Hepatocyte (in vitro differentiated cells): Measurements from ENCODE around the gene TRIM6. TPM values are rescaled to one million over a fixed set of nuclear protein-coding genes. Genes with fewer than 3 reads are reported as not detected.

Source experiments
- DNase-seq: peaks from one replicate; pipeline ENCODE4 v3.0.0-alpha.2; 2016; ENCODE audit warnings: low spot score
- H2AFZ ChIP-seq: fragments of 200-600 bp; sonication (generic); 2 replicates; pipeline ENCODE4 v1.6.0; 2016; ENCODE audit warnings: antibody characterized with exemption, mild to moderate bottlenecking
- H3K27ac ChIP-seq: fragments of 200-600 bp; sonication (generic); 2 replicates; pipeline ENCODE4 v1.5.1; 2016; ENCODE audit warnings: mild to moderate bottlenecking
- H3K27me3 ChIP-seq: fragments of 200-600 bp; sonication (generic); 2 replicates; pipeline ENCODE4 v1.6.1; 2016
- H3K36me3 ChIP-seq: fragments of 200-600 bp; sonication (generic); replicated peaks from 2 replicates; pipeline ENCODE4 v1.5.1; 2016; ENCODE audit warnings: low read depth; ENCODE audit not compliant: insufficient read depth
- H3K4me1 ChIP-seq: fragments of 200-600 bp; sonication (generic); 2 replicates; pipeline ENCODE4 v1.5.1; 2016; ENCODE audit warnings: mild to moderate bottlenecking, moderate library complexity; ENCODE audit not compliant: insufficient read depth
- H3K4me2 ChIP-seq: fragments of 200-600 bp; sonication (generic); 2 replicates; pipeline ENCODE4 v1.6.0; 2016
- H3K4me3 ChIP-seq: fragments of 200-600 bp; sonication (generic); 2 replicates; pipeline ENCODE4 v1.5.1; 2016; ENCODE audit warnings: mild to moderate bottlenecking
- H3K79me2 ChIP-seq: fragments of 200-600 bp; sonication (generic); 2 replicates; pipeline ENCODE4 v1.6.0; 2017; ENCODE audit warnings: mild to moderate bottlenecking
- H3K9me2 ChIP-seq: fragments of 200-600 bp; sonication (generic); replicated peaks from 2 replicates; pipeline ENCODE4 v1.6.0; 2017; ENCODE audit warnings: mild to moderate bottlenecking; ENCODE audit not compliant: insufficient read depth
- H3K9me3 ChIP-seq: fragments of 200-600 bp; sonication (generic); 2 replicates; pipeline ENCODE4 v1.5.1; 2016; ENCODE audit warnings: low read depth, mild to moderate bottlenecking
- H4K20me1 ChIP-seq: fragments of 200-600 bp; sonication (generic); 2 replicates; pipeline ENCODE4 v1.6.0; 2016; ENCODE audit warnings: mild to moderate bottlenecking; ENCODE audit not compliant: insufficient read depth, poor library complexity, severe bottlenecking
- EZH2 ChIP-seq: fragments of 200-600 bp; sonication (generic); IDR thresholded peaks from 2 replicates; pipeline ENCODE4 v1.6.1; 2016; ENCODE audit warnings: antibody characterized with exemption, mild to moderate bottlenecking, borderline replicate concordance
- EZH2phosphoT487 ChIP-seq: fragments of 200-600 bp; sonication (generic); IDR thresholded peaks from one replicate; pipeline ENCODE4 v1.6.1; 2018; ENCODE audit warnings: antibody characterized with exemption, mild to moderate bottlenecking, low read depth, moderate library complexity; ENCODE audit not compliant: unreplicated experiment, severe bottlenecking
- WGBS: methylation state at CpG from one replicate; pipeline ENCODE4 v1.1.6; 2016; ENCODE audit warnings: low lambda C conversion rate; ENCODE audit errors: missing lambda C conversion rate; 5-methylcytosine and 5-hydroxymethylcytosine counted together
- polyA plus RNA-seq: library from polyadenylated mRNA; unstranded; fragments of >200 nt; fragmentation: Nextera tagmentation; extraction: Ambion mirVana; gene quantifications from 2 replicates; pipeline ENCODE4 v1.2.1, GENCODE V29; 2016
- total RNA-seq: library from RNA; depleted of rRNA; stranded (reverse); fragments of >200 nt; gene quantifications from 2 replicates; pipeline ENCODE4 v1.2.3, GENCODE V29; 2014
- TF ChIP-seq, protein P1 (sequence below): fragments of 200-600 bp; sonication (generic); IDR thresholded peaks from 2 replicates; pipeline ENCODE4 v1.5.1; 2016; ENCODE audit warnings: antibody characterized with exemption, mild to moderate bottlenecking; ENCODE audit not compliant: poor library complexity

Gene TRIM6
- total and polyA plus RNA-seq, 2 experiments from 2014 or later, result 4.3 to 10.7 TPM

DNA sequence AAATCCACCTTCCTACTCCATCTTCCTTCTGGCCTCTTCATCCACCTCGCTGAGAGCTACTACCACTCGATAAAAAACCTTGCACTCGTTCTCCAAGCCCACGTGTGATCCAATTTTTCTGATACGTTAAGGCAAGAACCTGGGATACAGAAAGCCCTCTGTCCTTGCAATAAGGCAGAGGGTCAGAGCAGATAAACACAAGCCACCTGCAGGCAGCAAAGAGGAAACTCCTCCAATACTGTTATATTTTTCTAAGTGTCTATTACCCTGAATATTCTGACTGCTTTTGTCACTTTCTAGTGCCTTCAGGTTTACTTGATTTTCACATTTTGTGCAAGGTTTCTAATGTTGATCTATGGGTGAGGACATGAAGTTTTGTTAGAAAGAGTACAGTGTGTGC lies 61.9 kb downstream of the TRIM6 start:
- no peak for TF ChIP-seq EZH2
- TF ChIP-seq, protein P1, sequence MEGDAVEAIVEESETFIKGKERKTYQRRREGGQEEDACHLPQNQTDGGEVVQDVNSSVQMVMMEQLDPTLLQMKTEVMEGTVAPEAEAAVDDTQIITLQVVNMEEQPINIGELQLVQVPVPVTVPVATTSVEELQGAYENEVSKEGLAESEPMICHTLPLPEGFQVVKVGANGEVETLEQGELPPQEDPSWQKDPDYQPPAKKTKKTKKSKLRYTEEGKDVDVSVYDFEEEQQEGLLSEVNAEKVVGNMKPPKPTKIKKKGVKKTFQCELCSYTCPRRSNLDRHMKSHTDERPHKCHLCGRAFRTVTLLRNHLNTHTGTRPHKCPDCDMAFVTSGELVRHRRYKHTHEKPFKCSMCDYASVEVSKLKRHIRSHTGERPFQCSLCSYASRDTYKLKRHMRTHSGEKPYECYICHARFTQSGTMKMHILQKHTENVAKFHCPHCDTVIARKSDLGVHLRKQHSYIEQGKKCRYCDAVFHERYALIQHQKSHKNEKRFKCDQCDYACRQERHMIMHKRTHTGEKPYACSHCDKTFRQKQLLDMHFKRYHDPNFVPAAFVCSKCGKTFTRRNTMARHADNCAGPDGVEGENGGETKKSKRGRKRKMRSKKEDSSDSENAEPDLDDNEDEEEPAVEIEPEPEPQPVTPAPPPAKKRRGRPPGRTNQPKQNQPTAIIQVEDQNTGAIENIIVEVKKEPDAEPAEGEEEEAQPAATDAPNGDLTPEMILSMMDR, result no peak
- TF ChIP-seq EZH2phosphoT487, result no peak
- DNase-seq, result no peak
- Histone ChIP-seq H3K4me1 (no peaks in the 10 kb centered on the region), H3K36me3 (no peaks in the 10 kb centered on the region), H2AFZ (no peak overlapping the region), H3K4me3 (no peak overlapping the region), H3K79me2 (no peaks in the 10 kb centered on the region), H4K20me1 (no peaks in the 10 kb centered on the region), H3K9me2 (no peaks in the 10 kb centered on the region), H3K9me3 (no peaks in the 10 kb centered on the region), H3K4me2 (no peak overlapping the region), H3K27ac (no peak overlapping the region), H3K27me3 (no peaks in the 10 kb centered on the region)
- 93% methylated on average over 5 of the region's 5 CpGs for WGBS

Other genes with a start within 250 kb of the TRIM6 start
- gene OR51B6, start 245.1 kb upstream of the TRIM6 start, total RNA-seq, result not detected in 2 replicates
- not detected in 2 replicates for gene OR51B6, start 245.1 kb upstream of the TRIM6 start, polyA plus RNA-seq
- not detected in 2 replicates for gene OR51M1, start 212.8 kb upstream of the TRIM6 start, total RNA-seq
- not detected in 2 replicates for gene OR51M1, start 212.8 kb upstream of the TRIM6 start, polyA plus RNA-seq
- not detected in 2 replicates for gene OR51Q1, start 174.5 kb upstream of the TRIM6 start, total RNA-seq
- gene OR51Q1, start 174.5 kb upstream of the TRIM6 start, polyA plus RNA-seq, result not detected in 2 replicates
- gene OR51I1, start 155.1 kb upstream of the TRIM6 start, total RNA-seq, result not detected in 2 replicates
- gene OR51I1, start 155.1 kb upstream of the TRIM6 start, polyA plus RNA-seq, result not detected in 2 replicates
- gene OR51I2, start 147.3 kb upstream of the TRIM6 start, total RNA-seq, result not detected in 2 replicates
- not detected in 2 replicates for gene OR51I2, start 147.3 kb upstream of the TRIM6 start, polyA plus RNA-seq
- gene OR52D1, start 108.0 kb upstream of the TRIM6 start, total RNA-seq, result not detected in 2 replicates
- not detected in 2 replicates for gene OR52D1, start 108.0 kb upstream of the TRIM6 start, polyA plus RNA-seq
- 0.50 TPM in 1 of 2 replicates, not detected in the other for gene UBQLN3, start 86.7 kb upstream of the TRIM6 start, total RNA-seq
- not detected in 2 replicates for gene UBQLN3, start 86.7 kb upstream of the TRIM6 start, polyA plus RNA-seq
- 0.53 and 0.76 TPM in 2 replicates for gene UBQLNL, start 79.9 kb upstream of the TRIM6 start, total RNA-seq
- 0.52 TPM in 1 of 2 replicates, not detected in the other for gene UBQLNL, start 79.9 kb upstream of the TRIM6 start, polyA plus RNA-seq
- gene OR52H1, start 48.1 kb upstream of the TRIM6 start, total RNA-seq, result 0.28 TPM in 1 of 2 replicates, not detected in the other
- not detected in 2 replicates for gene OR52H1, start 48.1 kb upstream of the TRIM6 start, polyA plus RNA-seq
- gene OR52B6, start 15.8 kb upstream of the TRIM6 start, total RNA-seq, result not detected in 2 replicates
- gene OR52B6, start 15.8 kb upstream of the TRIM6 start, polyA plus RNA-seq, result not detected in 2 replicates
- 10.5 and 14.6 TPM in 2 replicates for gene TRIM34, start 28.4 kb downstream of the TRIM6 start, total RNA-seq
- 2.7 and 3.6 TPM in 2 replicates for gene TRIM34, start 28.4 kb downstream of the TRIM6 start, polyA plus RNA-seq
- gene TRIM5, start 88.4 kb downstream of the TRIM6 start, total RNA-seq, result 30.1 and 37.0 TPM in 2 replicates
- gene TRIM5, start 88.4 kb downstream of the TRIM6 start, polyA plus RNA-seq, result 14.2 and 19.6 TPM in 2 replicates
- 15.4 TPM in 2 replicates for gene TRIM22, start 93.2 kb downstream of the TRIM6 start, total RNA-seq
- 9.3 and 10.4 TPM in 2 replicates for gene TRIM22, start 93.2 kb downstream of the TRIM6 start, polyA plus RNA-seq
- not detected in 2 replicates for gene OR56B1, start 139.8 kb downstream of the TRIM6 start, total RNA-seq
- gene OR56B1, start 139.8 kb downstream of the TRIM6 start, polyA plus RNA-seq, result not detected in 2 replicates
- gene OR52N4, start 157.6 kb downstream of the TRIM6 start, total RNA-seq, result not detected in 2 replicates
- gene OR52N4, start 157.6 kb downstream of the TRIM6 start, polyA plus RNA-seq, result not detected in 2 replicates
- 0.16 TPM in 1 of 2 replicates, not detected in the other for gene OR52N5, start 186.7 kb downstream of the TRIM6 start, total RNA-seq
- not detected in 2 replicates for gene OR52N5, start 186.7 kb downstream of the TRIM6 start, polyA plus RNA-seq
- gene OR52N1, start 194.6 kb downstream of the TRIM6 start, total RNA-seq, result not detected in 2 replicates
- gene OR52N1, start 194.6 kb downstream of the TRIM6 start, polyA plus RNA-seq, result not detected in 2 replicates
- gene OR52N2, start 212.3 kb downstream of the TRIM6 start, total RNA-seq, result not detected in 2 replicates
- gene OR52N2, start 212.3 kb downstream of the TRIM6 start, polyA plus RNA-seq, result not detected in 2 replicates
- not detected in 2 replicates for gene OR52E6, start 245.3 kb downstream of the TRIM6 start, total RNA-seq
- not detected in 2 replicates for gene OR52E6, start 245.3 kb downstream of the TRIM6 start, polyA plus RNA-seq